ENCODE measurements around the gene FKBP15. TPM values are rescaled to one million over a fixed set of nuclear protein-coding genes. Genes with fewer than 3 reads are reported as not detected.

The FKBP15 gene
- total RNA-seq, 2 donors from 2014 or later: 22.5 to 24.4 TPM

GRCh38 chr9:113220467-113221002 is 542 bp downstream of the FKBP15 start:
- H3K9ac ChIP-seq (ENCODE audit: low read depth in 2 of 2, low read length in 2 of 2): peak overlapping the region; percentile 88 to 93
- H3K4me1 ChIP-seq: peaks cover 10% of the 10 kb centered on the region
- no peaks in the 10 kb centered on the region for H3K9me3 ChIP-seq
- peak; percentile 27 for DNase-seq
- H3K27me3 ChIP-seq: no peaks in the 10 kb centered on the region
- peak overlapping the region; percentile 76 for H3K27ac ChIP-seq
- H3K4me3 ChIP-seq: peak overlapping the region; percentile 85
- no peak for TF ChIP-seq CTCF (IDR thresholded peaks at IDR 0.05)
- H3K36me3 ChIP-seq: no peaks in the 10 kb centered on the region
- intact Hi-C loops (cut with DNase I): no loop called here

- peak overlapping the region; percentile 85 for H3K4me3 ChIP-seq
- intact Hi-C loops (cut with DNase I): no loop called here
- DNase-seq: no peak
- no peak for TF ChIP-seq CTCF (IDR thresholded peaks at IDR 0.05)
- H3K27ac ChIP-seq: peak overlapping the region; percentile 54
- no peaks in the 10 kb centered on the region for H3K36me3 ChIP-seq
- H3K9ac ChIP-seq (ENCODE audit: low read depth in 2 of 2, low read length in 2 of 2): peak overlapping the region in 1 of 2 donors; percentile 93
- H3K4me1 ChIP-seq: peaks cover 10% of the 10 kb centered on the region
- H3K9me3 ChIP-seq: no peaks in the 10 kb centered on the region
- H3K27me3 ChIP-seq: no peaks in the 10 kb centered on the region
These were observed 1.1 kb downstream of the FKBP15 start for GRCh38 chr9:113219969-113220368.

- Histone ChIP-seq H3K36me3 (no peaks in the 10 kb centered on the region), H3K9me3 (no peaks in the 10 kb centered on the region), H3K4me1 (peaks cover 10% of the 10 kb centered on the region), H3K9ac (ENCODE audit: low read depth in 2 of 2, low read length in 2 of 2) (no peak overlapping the region), H3K27ac (peak overlapping the region; percentile 54), H3K27me3 (no peaks in the 10 kb centered on the region), H3K4me3 (no peak overlapping the region)
- no peak for TF ChIP-seq CTCF (IDR thresholded peaks at IDR 0.05)
- no peak for DNase-seq
- intact Hi-C loops (cut with DNase I): no loop called here
These were observed 1.7 kb downstream of the FKBP15 start for GRCh38 chr9:113219186-113219936.

- no peaks in the 10 kb centered on the region for H3K27me3 ChIP-seq
- no peak overlapping the region for H3K27ac ChIP-seq
- DNase-seq: no peak
- H3K4me1 ChIP-seq: peaks cover 8% of the 10 kb centered on the region
- H3K36me3 ChIP-seq: no peaks in the 10 kb centered on the region
- H3K9me3 ChIP-seq: no peaks in the 10 kb centered on the region
- intact Hi-C loops (cut with DNase I): no loop called here
- no peak for TF ChIP-seq CTCF (IDR thresholded peaks at IDR 0.05)
- H3K9ac ChIP-seq (ENCODE audit: low read depth in 2 of 2, low read length in 2 of 2): no peak overlapping the region
- no peak overlapping the region for H3K4me3 ChIP-seq
These were observed 4.7 kb downstream of the FKBP15 start for GRCh38 chr9:113216406-113216805.

- TF ChIP-seq CTCF (IDR thresholded peaks at IDR 0.05): no peak
- Histone ChIP-seq H3K9me3 (no peaks in the 10 kb centered on the region), H3K9ac (ENCODE audit: low read depth in 2 of 2, low read length in 2 of 2) (no peak overlapping the region), H3K27ac (no peak overlapping the region), H3K36me3 (no peaks in the 10 kb centered on the region), H3K27me3 (no peaks in the 10 kb centered on the region), H3K4me3 (no peak overlapping the region), H3K4me1 (peaks cover 5% of the 10 kb centered on the region)
- intact Hi-C loops (cut with DNase I): no loop called here
- DNase-seq: no peak
These were observed 5.9 kb downstream of the FKBP15 start for GRCh38 chr9:113215132-113215531.
